GM19099 (cell line): ENCODE measurements around the gene PPP6R2.

Experiments used
- POLR2A ChIP-seq: IDR thresholded peaks from 3 replicates; pipeline ENCODE4 v1.6.1; 2011; ENCODE audit warnings: low read depth; ENCODE audit not compliant: insufficient read length; ENCODE audit errors: extremely low read depth

Gene PPP6R2

DNA sequence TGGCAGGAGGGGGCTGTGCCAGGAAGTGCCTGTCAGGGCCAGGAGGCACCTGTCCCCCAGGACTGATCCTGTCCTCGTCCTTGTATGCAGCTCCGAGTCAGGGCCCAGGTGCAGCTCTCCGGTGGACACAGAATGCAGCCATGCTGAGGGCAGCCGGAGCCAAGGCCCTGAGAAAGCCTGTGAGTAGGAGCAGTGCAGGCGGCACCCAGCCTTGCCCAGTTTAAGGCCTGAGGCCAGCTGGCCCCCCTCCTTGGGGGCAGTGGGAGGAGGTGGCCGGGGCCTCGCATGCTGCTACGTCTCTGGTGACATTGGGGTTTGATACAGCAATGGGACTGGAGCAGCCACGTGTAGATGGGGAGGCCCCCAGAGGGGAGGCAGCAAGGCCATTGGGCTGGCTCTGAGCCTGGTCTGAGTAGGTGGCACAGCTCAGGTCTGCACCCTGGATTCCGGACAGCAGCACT is 96.8 kb downstream of the PPP6R2 start:
- no peak for TF ChIP-seq POLR2A

DNA sequence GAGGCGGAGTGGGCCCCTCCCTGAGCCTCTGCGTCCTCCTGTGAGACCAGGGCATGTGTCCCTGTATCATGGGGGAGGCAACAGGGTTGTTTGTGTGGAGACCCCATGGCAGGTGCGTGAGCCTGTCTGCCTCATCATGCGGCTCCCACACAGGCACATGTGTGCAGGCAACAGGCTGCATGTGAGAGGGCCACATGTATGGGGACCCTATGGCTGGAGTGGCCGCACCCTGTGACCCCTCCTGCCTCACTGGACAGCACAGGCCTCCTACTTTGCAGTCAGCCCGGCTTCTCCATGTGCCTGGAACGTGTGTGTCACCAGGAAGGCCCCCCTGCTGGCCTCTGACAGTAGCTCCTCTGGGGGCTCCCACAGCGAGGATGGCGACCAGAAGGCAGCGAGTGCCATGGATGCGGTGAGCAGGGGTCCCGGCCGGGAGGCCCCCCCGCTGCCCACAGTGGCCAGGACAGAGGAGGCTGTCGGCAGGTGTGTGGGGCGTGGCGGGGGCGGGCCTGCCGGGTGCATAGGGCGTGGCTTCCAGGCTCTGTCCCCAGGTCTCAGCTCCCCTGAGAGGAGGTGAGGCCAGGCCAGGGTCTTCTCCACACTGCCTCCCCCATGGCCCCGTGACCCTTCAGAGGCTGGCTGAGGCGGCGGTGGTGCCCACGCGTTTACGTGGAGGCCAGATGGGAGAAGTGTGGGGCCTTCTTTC is 97.6 kb downstream of the PPP6R2 start:
- TF ChIP-seq POLR2A, result no peak

DNA sequence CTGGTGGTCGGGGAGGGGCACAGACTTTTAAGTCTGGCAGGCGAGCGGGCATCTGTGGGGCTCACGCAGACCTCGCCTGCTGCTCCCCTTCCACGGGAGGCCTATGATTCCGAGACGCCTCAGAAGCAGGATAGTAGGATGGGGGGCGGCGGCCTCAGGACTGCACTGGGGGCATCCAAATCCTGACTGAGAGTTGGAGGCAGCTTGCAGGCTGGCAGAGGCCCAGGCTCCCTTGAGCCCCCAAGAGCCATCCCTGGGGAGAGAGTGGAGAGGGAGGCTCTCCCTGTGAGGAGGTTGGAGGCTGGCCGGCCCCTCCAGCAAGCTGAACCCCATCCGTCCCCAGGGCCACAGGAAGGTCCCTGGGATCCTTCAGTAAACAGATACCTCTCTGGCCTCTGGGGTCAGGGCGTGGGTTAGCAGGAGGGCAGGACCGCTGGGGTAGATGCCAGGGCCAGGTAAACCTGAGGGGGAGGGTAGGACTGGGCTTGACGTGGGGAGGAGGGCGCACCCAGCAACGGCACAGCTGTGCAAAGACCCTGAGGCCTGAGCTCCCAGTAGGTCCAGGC is 98.4 kb downstream of the PPP6R2 start:
- TF ChIP-seq POLR2A, result no peak

- no peak for TF ChIP-seq POLR2A
Observed at GRCh38 chr22:50443197-50443596, 100.1 kb downstream of the PPP6R2 start.

DNA sequence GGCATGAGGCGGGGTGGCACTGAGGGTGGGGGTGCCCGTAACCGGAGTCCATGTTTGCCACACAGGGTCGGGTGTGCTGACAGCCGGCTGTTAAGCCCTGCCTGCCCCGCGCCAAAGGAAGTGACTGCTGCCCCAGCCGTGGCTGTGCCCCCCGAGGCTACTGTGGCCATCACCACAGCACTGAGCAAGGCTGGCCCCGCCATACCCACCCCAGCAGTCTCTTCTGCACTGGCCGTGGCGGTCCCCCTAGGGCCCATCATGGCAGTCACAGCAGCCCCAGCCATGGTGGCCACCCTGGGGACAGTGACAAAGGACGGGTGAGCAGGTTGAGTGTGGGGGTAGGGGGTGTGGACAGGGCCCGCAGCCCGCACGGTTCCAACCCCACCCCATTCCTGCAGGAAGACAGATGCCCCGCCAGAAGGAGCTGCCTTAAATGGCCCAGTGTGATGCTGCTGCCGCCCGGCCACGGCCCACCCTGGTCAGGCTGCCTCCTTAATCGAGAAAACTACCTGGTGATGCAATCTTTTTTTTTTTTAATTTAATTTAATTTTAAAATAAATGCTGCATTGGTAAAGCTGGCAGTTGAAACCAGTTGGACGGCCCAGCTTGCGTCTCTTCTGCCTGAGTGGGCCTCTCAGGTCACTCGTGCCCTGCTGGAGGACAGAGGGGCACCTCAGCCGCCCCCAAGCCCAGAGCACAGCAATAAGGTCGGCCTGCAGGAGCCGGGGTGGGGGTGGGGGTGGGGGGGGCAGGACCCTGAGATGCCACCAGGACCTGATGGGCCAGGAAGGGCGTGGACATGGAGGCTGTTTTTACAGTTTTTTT is 100.9 kb downstream of the PPP6R2 start:
- no peak for TF ChIP-seq POLR2A

DNA sequence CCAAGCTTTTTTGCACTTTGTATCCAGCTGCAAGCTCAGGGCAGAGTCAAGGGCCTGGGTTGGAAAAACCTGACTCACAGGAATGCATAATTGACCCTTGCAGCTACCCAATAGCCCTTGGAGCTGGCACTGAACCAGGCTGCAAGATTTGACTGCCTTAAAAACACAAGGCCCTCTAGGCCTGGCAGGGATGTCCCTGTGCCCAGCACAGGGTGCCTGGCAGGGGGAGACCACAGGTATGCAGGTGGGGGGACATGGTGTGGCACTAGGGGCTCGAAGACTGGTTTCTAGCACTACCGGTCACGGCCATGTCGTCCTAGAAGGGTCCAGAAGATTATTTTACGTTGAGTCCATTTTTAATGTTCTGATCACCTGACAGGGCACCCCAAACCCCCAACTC is 101.5 kb downstream of the PPP6R2 start:
- TF ChIP-seq POLR2A, result no peak

- TF ChIP-seq POLR2A, result no peak
Observed at GRCh38 chr22:50445071-50445879, 102.1 kb downstream of the PPP6R2 start.

- TF ChIP-seq POLR2A, result no peak
Observed at GRCh38 chr22:50445880-50446707, 103.0 kb downstream of the PPP6R2 start.

DNA sequence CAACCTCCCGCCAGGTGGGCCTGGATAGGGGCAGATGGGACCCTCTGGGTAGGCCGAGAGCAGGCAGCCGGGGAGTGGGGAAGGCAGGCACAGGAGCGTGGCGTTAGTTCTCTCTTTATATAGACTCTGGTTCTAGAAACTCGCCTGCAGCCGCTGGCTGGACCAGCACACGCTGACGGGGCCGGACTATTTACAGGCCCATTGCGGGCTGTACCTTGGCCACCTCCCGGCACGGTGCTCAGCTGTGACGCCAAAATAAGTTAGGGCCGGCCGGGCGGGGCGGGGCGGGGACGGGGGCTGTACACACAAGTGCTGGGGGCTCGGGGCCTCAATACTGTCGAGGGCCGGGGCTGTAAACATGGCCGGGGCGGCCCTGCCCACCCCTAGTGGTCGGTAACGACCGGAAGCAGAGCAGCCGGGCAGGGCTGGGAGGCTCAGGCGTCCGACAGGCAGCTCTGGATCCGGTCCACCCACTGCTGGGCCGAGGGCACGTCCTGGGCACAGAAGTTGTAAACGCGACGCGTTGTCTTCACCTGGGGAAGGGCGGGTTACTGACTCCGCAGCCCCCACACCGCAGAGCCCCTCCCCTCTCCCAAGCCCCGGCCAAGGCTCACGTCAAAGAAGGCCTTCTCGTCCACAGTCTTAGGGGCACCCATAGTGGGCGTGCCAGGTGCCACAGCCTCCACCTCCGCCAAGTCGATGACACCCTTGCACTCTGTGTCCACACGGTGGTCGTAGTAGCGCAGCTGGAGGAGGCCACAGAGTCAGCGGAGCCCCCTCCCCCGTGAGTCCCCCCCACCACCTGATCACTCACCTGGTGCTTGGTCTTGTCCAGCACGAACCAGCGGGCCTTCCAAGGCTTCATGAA is 103.8 kb downstream of the PPP6R2 start:
- no peak for TF ChIP-seq POLR2A

GRCh38 chr22:50447576-50448551 is 104.7 kb downstream of the PPP6R2 start:
- no peak for TF ChIP-seq POLR2A

DNA sequence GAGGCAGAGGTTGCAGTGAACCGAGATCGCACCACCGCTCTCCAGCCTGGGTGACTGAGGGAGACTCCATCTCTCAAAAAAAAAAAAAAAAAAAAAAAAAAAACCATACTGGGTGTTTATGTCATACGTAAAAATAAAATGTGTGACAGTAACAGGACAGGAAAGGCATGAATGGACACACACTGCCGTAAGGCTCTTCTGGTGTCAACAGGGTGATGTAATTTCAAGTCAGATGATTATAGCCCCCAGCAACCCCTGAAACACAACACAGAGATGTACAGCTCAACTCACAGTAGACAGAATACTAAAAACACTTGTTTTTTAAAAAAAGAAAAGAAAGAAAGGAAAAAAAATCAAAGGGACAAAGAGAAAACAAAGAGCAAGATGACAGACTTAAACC is 109.5 kb downstream of the PPP6R2 start:
- no peak for TF ChIP-seq POLR2A

GRCh38 chr22:50454556-50455075 is 111.5 kb downstream of the PPP6R2 start:
- TF ChIP-seq POLR2A, result no peak
